Chondrocyte (in vitro differentiated cells): ENCODE results near the gene PMP22. TPM values are rescaled to one million over a fixed set of nuclear protein-coding genes. Genes with fewer than 3 reads are reported as not detected.
A peak's percentile ranks its signal among the peaks of the same experiment; 100 is the strongest.

Source experiments
- DNase-seq: peaks from one replicate; pipeline ENCODE4 v3.0.0; 2021; ENCODE audit warnings: mixed read lengths, low spot score
- H3K27ac Mint-ChIP-seq: one replicate; pipeline ENCODE4 v1.8.0; 2021; ENCODE audit warnings: mild to moderate bottlenecking, moderate library complexity, mixed read lengths; ENCODE audit not compliant: unreplicated experiment
- H3K27me3 Mint-ChIP-seq: 2 replicates; pipeline ENCODE4 v1.8.0; 2021; ENCODE audit warnings: low read depth, mixed read lengths
- H3K36me3 Mint-ChIP-seq: 2 replicates; pipeline ENCODE4 v1.8.0; 2021; ENCODE audit warnings: low read depth, mixed read lengths
- H3K4me1 Mint-ChIP-seq: 2 replicates; pipeline ENCODE4 v1.8.0; 2021; ENCODE audit warnings: low read depth, mild to moderate bottlenecking, mixed read lengths
- H3K4me3 Mint-ChIP-seq: one replicate; pipeline ENCODE4 v1.8.0; 2021; ENCODE audit warnings: mild to moderate bottlenecking, moderate library complexity, mixed read lengths; ENCODE audit not compliant: unreplicated experiment
- H3K9me3 Mint-ChIP-seq: 2 replicates; pipeline ENCODE4 v1.8.0; 2021; ENCODE audit warnings: low read depth, mixed read lengths
- CTCF ChIP-seq: fragments of 200-600 bp; sonication (generic); IDR thresholded peaks from 2 replicates; pipeline ENCODE4 v1.5.0; 2021; ENCODE audit warnings: antibody characterized with exemption, mild to moderate bottlenecking, moderate library complexity
- total RNA-seq: library from RNA; stranded (reverse); gene quantifications from 3 replicates; pipeline ENCODE4 v1.2.1, GENCODE V29; 2021

PMP22 gene
- total RNA-seq, 1 donor from 2014 or later, result 152 TPM

- no peaks in the 10 kb centered on the region for H3K9me3 Mint-ChIP-seq
- no peaks in the 10 kb centered on the region for H3K27me3 Mint-ChIP-seq
- no peak for TF ChIP-seq CTCF
- DNase-seq, result no peak
- peaks cover 11% of the 10 kb centered on the region for H3K36me3 Mint-ChIP-seq
- H3K27ac Mint-ChIP-seq, result peak overlapping the region; percentile 98
- H3K4me3 Mint-ChIP-seq, result peak overlapping the region; percentile 92
- H3K4me1 Mint-ChIP-seq, result peaks cover 42% of the 10 kb centered on the region
Observed at GRCh38 chr17:15261802-15262290, 3.3 kb downstream of the PMP22 start.

GRCh38 chr17:15261258-15261801, 3.8 kb downstream of the PMP22 start:
- Mint-ChIP-seq H3K4me1 (peaks cover 45% of the 10 kb centered on the region), H3K9me3 (no peaks in the 10 kb centered on the region), H3K27ac (peak overlapping the region; percentile 98), H3K4me3 (peak overlapping the region; percentile 92), H3K27me3 (no peaks in the 10 kb centered on the region), H3K36me3 (peaks cover 14% of the 10 kb centered on the region)
- no peak for DNase-seq
- TF ChIP-seq CTCF, result no peak

- H3K27me3 Mint-ChIP-seq, result no peaks in the 10 kb centered on the region
Observed at GRCh38 chr17:15260376-15261257, 4.5 kb downstream of the PMP22 start.

GRCh38 chr17:15257796-15258512, 7.2 kb downstream of the PMP22 start:
- peak overlapping the region; percentile 54 for H3K4me3 Mint-ChIP-seq
- H3K36me3 Mint-ChIP-seq, result peaks cover 35% of the 10 kb centered on the region
- H3K4me1 Mint-ChIP-seq, result peaks cover 54% of the 10 kb centered on the region
- DNase-seq, result no peak
- H3K27ac Mint-ChIP-seq, result peak overlapping the region; percentile 71
- H3K9me3 Mint-ChIP-seq, result no peaks in the 10 kb centered on the region
- no peaks in the 10 kb centered on the region for H3K27me3 Mint-ChIP-seq
- TF ChIP-seq CTCF, result no peak

More at GRCh38 chr17:15260376-15261257, 4.5 kb downstream of the PMP22 start:
- H3K4me3 Mint-ChIP-seq, result peak overlapping the region; percentile 92
- peak; percentile 96 for DNase-seq
- H3K9me3 Mint-ChIP-seq, result no peaks in the 10 kb centered on the region
- H3K27ac Mint-ChIP-seq, result peak overlapping the region; percentile 98
- H3K36me3 Mint-ChIP-seq, result peaks cover 16% of the 10 kb centered on the region
- peak; percentile 95 for TF ChIP-seq CTCF
- peaks cover 49% of the 10 kb centered on the region for H3K4me1 Mint-ChIP-seq

- no peak for DNase-seq
- TF ChIP-seq CTCF, result peak; percentile 99
- Mint-ChIP-seq H3K9me3 (no peaks in the 10 kb centered on the region), H3K27ac (peak overlapping the region; percentile 64), H3K36me3 (peaks cover 39% of the 10 kb centered on the region), H3K4me1 (peaks cover 53% of the 10 kb centered on the region), H3K27me3 (no peaks in the 10 kb centered on the region), H3K4me3 (peak overlapping the region; percentile 54)
Observed at GRCh38 chr17:15257258-15257788, 7.8 kb downstream of the PMP22 start.
